Sigmoid colon (tissue), 7 donors: ENCODE measurements around the gene FRRS1. TPM values are rescaled to one million over a fixed set of nuclear protein-coding genes. Genes with fewer than 3 reads are reported as not detected.

Source experiments
- DNase-seq: peaks from one replicate; pipeline ENCODE4 v3.0.0-alpha.2; 2019
- H3K27ac ChIP-seq, 4 donors: fragments of 200-600 bp; sonication (generic); one replicate each; pipeline ENCODE4 v1.5.1; 2016 to 2019; ENCODE audit warnings: mild to moderate bottlenecking in 1 of 4
- H3K27me3 ChIP-seq, 3 donors: fragments of 200-600 bp; sonication (generic); one replicate each; pipeline ENCODE4 v1.5.1; 2019; ENCODE audit warnings: mild to moderate bottlenecking in 1 of 3
- H3K36me3 ChIP-seq, 4 donors: fragments of 200-600 bp; sonication (generic); one replicate each; pipeline ENCODE4 v1.5.1; 2016 to 2019
- H3K4me1 ChIP-seq, 4 donors: fragments of 200-600 bp; sonication (generic); one replicate each; pipeline ENCODE4 v1.5.1; 2017 to 2019
- H3K4me3 ChIP-seq, 4 donors: fragments of 200-600 bp; sonication (generic); one replicate each; pipeline ENCODE4 v1.5.1; 2017 to 2019; ENCODE audit warnings: mild to moderate bottlenecking in 2 of 4, moderate library complexity in 1 of 4
- H3K9me3 ChIP-seq, 4 donors: fragments of 200-600 bp in 3 of 4; sonication (generic) in 3 of 4; one replicate each; pipeline versions ENCODE4 v1.5.1 to v1.6.1; 2013 to 2019
- CTCF ChIP-seq, 4 experiments: fragments of 450-650 bp in 3 of 4; fragments of 200-600 bp in 1 of 4; IDR thresholded peaks; one replicate each; pipeline ENCODE4 v1.5.1; 2016 to 2019; ENCODE audit warnings: antibody characterized with exemption in 4 of 4, mild to moderate bottlenecking in 3 of 4, moderate library complexity in 2 of 4
- EP300 ChIP-seq, 4 donors: sonication (generic); formaldehyde crosslinking; IDR thresholded peaks; one replicate each; pipeline ENCODE4 v1.6.1; 2017; ENCODE audit warnings: antibody characterized with exemption in 4 of 4
- POLR2A ChIP-seq, 2 donors: fragments of 450-650 bp; IDR thresholded peaks; one replicate each; pipeline ENCODE4 v1.6.1; 2016; ENCODE audit warnings: antibody characterized with exemption in 2 of 2, mild to moderate bottlenecking in 2 of 2, moderate library complexity in 2 of 2
- POLR2AphosphoS5 ChIP-seq, 4 donors: sonication (generic); formaldehyde crosslinking; IDR thresholded peaks; one replicate each; pipeline ENCODE4 v1.6.1; 2017; ENCODE audit warnings: antibody characterized with exemption in 4 of 4
- WGBS, 2 donors: extraction: QIAGEN DNeasy Blood & Tissue Kit; methylation state at CpG; one replicate each; pipeline ENCODE4 v1.1.7; 2013; 5-methylcytosine and 5-hydroxymethylcytosine counted together
- intact Hi-C: fragments of 100-400 bp; cut with DNase I; formaldehyde crosslinking; loops from one replicate; pipeline ENCODE4 v1.15.1; 2023
- polyA plus RNA-seq, 3 donors: library from polyadenylated mRNA; stranded (reverse); fragments of 200-250 nt; gene quantifications; one replicate each; pipeline ENCODE4 v1.2.3, GENCODE V29; 2013
- total RNA-seq, 4 donors: library from RNA; depleted of rRNA; stranded (reverse); fragments of >200 nt; gene quantifications; one replicate each; pipeline ENCODE4 v1.1.0, GENCODE V29; 2016
- donor health status: healthy with polysubstance abuse.
- donor health status: Bipolar disorder and iron deficiency.
- donor health status: healthy.

The FRRS1 gene
- total and polyA plus RNA-seq, 7 donors: 1.6 to 5.6 (median 3.6) TPM

- no peaks in the 10 kb centered on the region for H3K27me3 ChIP-seq
These were observed 84.1 kb downstream of the FRRS1 start for GRCh38 chr1:99682291-99682751.

GRCh38 chr1:99681583-99681982, 84.9 kb downstream of the FRRS1 start:
- Histone ChIP-seq H3K4me1 (peaks cover 0 to 13% (median 7%) of the 10 kb centered on the region in 4 donors), H3K9me3 (no peaks in the 10 kb centered on the region), H3K4me3 (no peak overlapping the region), H3K27me3 (no peaks in the 10 kb centered on the region), H3K27ac (no peak overlapping the region), H3K36me3 (no peaks in the 10 kb centered on the region)
- intact Hi-C loops: no loop called here
- WGBS, 2 donors: 78 to 88% methylated on average over 3 of the region's 3 CpGs
- TF ChIP-seq CTCF (IDR thresholded peaks at IDR 0.05): no peak
- no peak for TF ChIP-seq POLR2A (IDR thresholded peaks at IDR 0.05)
- TF ChIP-seq POLR2AphosphoS5 (IDR thresholded peaks at IDR 0.05): no peak
- no peak for TF ChIP-seq EP300 (IDR thresholded peaks at IDR 0.05)
- DNase-seq: no peak

More at GRCh38 chr1:99682291-99682751, 84.1 kb downstream of the FRRS1 start:
- Histone ChIP-seq H3K4me1 (peaks cover 0 to 13% (median 7%) of the 10 kb centered on the region in 4 donors), H3K4me3 (no peak overlapping the region), H3K36me3 (no peaks in the 10 kb centered on the region), H3K9me3 (no peaks in the 10 kb centered on the region), H3K27ac (no peak overlapping the region)
- no peak for TF ChIP-seq CTCF (IDR thresholded peaks at IDR 0.05)
- intact Hi-C loops: no loop called here
- 72 to 81% methylated on average over 4 of the region's 4 CpGs for WGBS, 2 donors
- no peak for DNase-seq

GRCh38 chr1:99680270-99680669, 86.2 kb downstream of the FRRS1 start:
- WGBS, 2 donors: 89 to 95% methylated on average over 1 of the region's 1 CpG
- no peak for DNase-seq
- intact Hi-C loops: no loop called here
- Histone ChIP-seq H3K36me3 (no peaks in the 10 kb centered on the region), H3K4me3 (no peak overlapping the region), H3K27ac (no peak overlapping the region), H3K9me3 (no peaks in the 10 kb centered on the region), H3K4me1 (peaks cover 0 to 4% (median under 1%) of the 10 kb centered on the region in 4 donors), H3K27me3 (no peaks in the 10 kb centered on the region)
- no peak for TF ChIP-seq POLR2AphosphoS5 (IDR thresholded peaks at IDR 0.05)
- TF ChIP-seq POLR2A (IDR thresholded peaks at IDR 0.05): no peak
- TF ChIP-seq CTCF (IDR thresholded peaks at IDR 0.05): no peak
- no peak for TF ChIP-seq EP300 (IDR thresholded peaks at IDR 0.05)

- Histone ChIP-seq H3K4me3 (no peak overlapping the region), H3K27me3 (no peaks in the 10 kb centered on the region), H3K36me3 (no peaks in the 10 kb centered on the region), H3K4me1 (peaks cover 0 to 5% (median 2%) of the 10 kb centered on the region in 4 donors), H3K27ac (no peak overlapping the region), H3K9me3 (no peaks in the 10 kb centered on the region)
- intact Hi-C loops: no loop called here
- WGBS, 2 donors: 88 to 92% methylated on average over 2 of the region's 2 CpGs
- TF ChIP-seq POLR2A (IDR thresholded peaks at IDR 0.05) (no peak), POLR2AphosphoS5 (IDR thresholded peaks at IDR 0.05) (no peak), EP300 (IDR thresholded peaks at IDR 0.05) (no peak), CTCF (IDR thresholded peaks at IDR 0.05) (no peak)
- DNase-seq: no peak
These were observed 89.0 kb downstream of the FRRS1 start for GRCh38 chr1:99677416-99677815.

GRCh38 chr1:99676876-99677275, 89.6 kb downstream of the FRRS1 start:
- Histone ChIP-seq H3K36me3 (no peaks in the 10 kb centered on the region), H3K27me3 (no peaks in the 10 kb centered on the region), H3K27ac (no peak overlapping the region), H3K9me3 (no peaks in the 10 kb centered on the region), H3K4me3 (no peak overlapping the region), H3K4me1 (peaks cover 0 to 9% (median 2%) of the 10 kb centered on the region in 4 donors)
- DNase-seq: no peak
- intact Hi-C loops: no loop called here
- TF ChIP-seq POLR2A (IDR thresholded peaks at IDR 0.05): no peak
